CD14-positive monocyte (primary cell): ENCODE results near the gene CHN2. TPM values are rescaled to one million over a fixed set of nuclear protein-coding genes. Genes with fewer than 3 reads are reported as not detected.

Experiments
- DNase-seq, 3 donors: peaks; one replicate each; pipeline ENCODE4 v3.0.0-alpha.2; 2011 to 2022
- H2AFZ ChIP-seq: 2 replicates; pipeline ENCODE4 v1.6.0; 2012; ENCODE audit warnings: mild to moderate bottlenecking, low read depth, low read length, inconsistent platforms; ENCODE audit not compliant: insufficient read depth, poor library complexity, severe bottlenecking
- H3K27ac ChIP-seq, 2 donors: 1 replicate in 1 of 2; 2 replicates in 1 of 2; pipeline ENCODE4 v1.5.1; 2012 to 2013; ENCODE audit warnings: low read length in 2 of 2, control low read depth in 1 of 2, inconsistent platforms in 1 of 2, low read depth in 1 of 2, mild to moderate bottlenecking in 1 of 2
- H3K27me3 ChIP-seq, 2 donors: one replicate each; pipeline versions ENCODE4 v1.6.0 to v1.6.1; 2011 to 2013; ENCODE audit warnings: low read length in 2 of 2; ENCODE audit not compliant: control insufficient read depth in 2 of 2, insufficient read depth in 2 of 2
- H3K36me3 ChIP-seq, 2 donors: replicated peaks in 1 of 2; 1 replicate in 1 of 2; 2 replicates in 1 of 2; pipeline versions ENCODE4 v1.5.1 to v1.6.1; 2012 to 2013; ENCODE audit warnings: low read length in 2 of 2, control low read depth in 1 of 2, inconsistent platforms in 1 of 2, mild to moderate bottlenecking in 1 of 2; ENCODE audit not compliant: insufficient read depth in 2 of 2, control insufficient read depth in 1 of 2
- H3K4me1 ChIP-seq, 2 donors: 1 replicate in 1 of 2; 2 replicates in 1 of 2; pipeline versions ENCODE4 v1.5.1 to v1.6.1; 2012 to 2013; ENCODE audit warnings: low read length in 2 of 2, control low read depth in 1 of 2, inconsistent platforms in 1 of 2, mild to moderate bottlenecking in 1 of 2, moderate library complexity in 1 of 2; ENCODE audit not compliant: insufficient read depth in 2 of 2, control insufficient read depth in 1 of 2
- H3K4me2 ChIP-seq: replicated peaks from 2 replicates; pipeline ENCODE3; 2012; ENCODE audit warnings: low read length, moderate library complexity, mild to moderate bottlenecking; ENCODE audit not compliant: poor library complexity, severe bottlenecking; ENCODE audit errors: extremely low read depth
- H3K4me3 ChIP-seq, 3 experiments: fragments of 200-600 bp in 1 of 3; sonication (generic) in 1 of 3; replicated peaks in 1 of 3; 1 replicate in 2 of 3; 2 replicates in 1 of 3; pipeline ENCODE4 v1.5.1; 2011 to 2013; ENCODE audit warnings: low read length in 3 of 3, mild to moderate bottlenecking in 3 of 3, control low read depth in 2 of 3, low read depth in 2 of 3, inconsistent platforms in 1 of 3, moderate library complexity in 1 of 3
- H3K79me2 ChIP-seq: 2 replicates; pipeline ENCODE4 v1.6.0; 2012; ENCODE audit warnings: mild to moderate bottlenecking, control low read depth, inconsistent platforms, low read length, moderate library complexity; ENCODE audit not compliant: insufficient read depth
- H3K9ac ChIP-seq: 2 replicates; pipeline ENCODE4 v1.6.0; 2017; ENCODE audit warnings: low read length, mild to moderate bottlenecking; ENCODE audit not compliant: insufficient read depth, poor library complexity, severe bottlenecking
- H3K9me3 ChIP-seq, 2 donors: replicated peaks in 1 of 2; 1 replicate in 1 of 2; 2 replicates in 1 of 2; pipeline versions ENCODE4 v1.5.1 to v1.6.1; 2012 to 2013; ENCODE audit warnings: low read length in 2 of 2, control low read depth in 1 of 2; ENCODE audit not compliant: control insufficient read depth in 1 of 2, insufficient read depth in 1 of 2
- H4K20me1 ChIP-seq: 2 replicates; pipeline ENCODE4 v1.6.0; 2012; ENCODE audit warnings: mild to moderate bottlenecking, low read length, control low read depth, moderate library complexity; ENCODE audit not compliant: insufficient read depth
- H3K27ac Mint-ChIP-seq, 7 donors: one replicate each; pipeline ENCODE4 v1.8.0; 2020; ENCODE audit warnings: mild to moderate bottlenecking in 7 of 7, mixed read lengths in 7 of 7, moderate library complexity in 6 of 7, inconsistent platforms in 2 of 7
- H3K27me3 Mint-ChIP-seq, 3 donors: one replicate each; pipeline ENCODE4 v1.8.0; 2021 to 2022; ENCODE audit warnings: low read depth in 3 of 3, mild to moderate bottlenecking in 3 of 3, mixed read lengths in 3 of 3, moderate library complexity in 3 of 3, inconsistent platforms in 1 of 3
- H3K36me3 Mint-ChIP-seq, 2 donors: one replicate each; pipeline ENCODE4 v1.8.0; 2020; ENCODE audit warnings: mixed read lengths in 2 of 2, inconsistent platforms in 1 of 2, mild to moderate bottlenecking in 1 of 2
- H3K4me1 Mint-ChIP-seq: one replicate; pipeline ENCODE4 v1.8.0; 2020; ENCODE audit warnings: mild to moderate bottlenecking, mixed read lengths
- H3K4me3 Mint-ChIP-seq, 2 donors: one replicate each; pipeline ENCODE4 v1.8.0; 2020; ENCODE audit warnings: mild to moderate bottlenecking in 2 of 2, mixed read lengths in 2 of 2, moderate library complexity in 1 of 2
- H3K9me3 Mint-ChIP-seq, 7 donors: one replicate each; pipeline ENCODE4 v1.8.0; 2020 to 2022; ENCODE audit warnings: mixed read lengths in 7 of 7, mild to moderate bottlenecking in 6 of 7, moderate library complexity in 6 of 7, inconsistent platforms in 2 of 7
- WGBS: methylation state at CpG from one replicate; pipeline ENCODE4 v1.1.5; 2013; ENCODE audit warnings: missing lambda C conversion rate; ENCODE audit not compliant: insufficient coverage; 5-methylcytosine and 5-hydroxymethylcytosine counted together
- intact Hi-C, 2 donors: fragments of 100-400 bp; cut with micrococcal nuclease; formaldehyde crosslinking; loops; one replicate each; pipeline versions ENCODE4 v1.15.0 to v1.15.1; 2023
- polyA plus RNA-seq, 3 donors: library from polyadenylated mRNA; depleted of rRNA in 1 of 3; unstranded in 2 of 3; stranded (reverse) in 1 of 3; fragments of 300-500 nt in 2 of 3; fragments of >200 nt in 1 of 3; fragmentation: Illumina TruSeq in 2 of 3; gene quantifications; 1 replicate in 2 of 3; 2 replicates in 1 of 3; pipeline ENCODE4 v1.2.3, GENCODE V29; 2012 to 2021
- TF ChIP-seq, protein P1 (sequence below): fragments of 200-600 bp; IDR thresholded peaks from one replicate; pipeline ENCODE4 v1.8.0; 2022; ENCODE audit warnings: antibody characterized with exemption, mild to moderate bottlenecking

CHN2 gene
- polyA plus RNA-seq, 3 donors, result 26.6 to 66.5 (median 44.8) TPM

GRCh38 chr7:29275018-29275318 is 80.4 kb downstream of the CHN2 start:
- intact Hi-C loops, result no loop called here
- TF ChIP-seq, protein P1, sequence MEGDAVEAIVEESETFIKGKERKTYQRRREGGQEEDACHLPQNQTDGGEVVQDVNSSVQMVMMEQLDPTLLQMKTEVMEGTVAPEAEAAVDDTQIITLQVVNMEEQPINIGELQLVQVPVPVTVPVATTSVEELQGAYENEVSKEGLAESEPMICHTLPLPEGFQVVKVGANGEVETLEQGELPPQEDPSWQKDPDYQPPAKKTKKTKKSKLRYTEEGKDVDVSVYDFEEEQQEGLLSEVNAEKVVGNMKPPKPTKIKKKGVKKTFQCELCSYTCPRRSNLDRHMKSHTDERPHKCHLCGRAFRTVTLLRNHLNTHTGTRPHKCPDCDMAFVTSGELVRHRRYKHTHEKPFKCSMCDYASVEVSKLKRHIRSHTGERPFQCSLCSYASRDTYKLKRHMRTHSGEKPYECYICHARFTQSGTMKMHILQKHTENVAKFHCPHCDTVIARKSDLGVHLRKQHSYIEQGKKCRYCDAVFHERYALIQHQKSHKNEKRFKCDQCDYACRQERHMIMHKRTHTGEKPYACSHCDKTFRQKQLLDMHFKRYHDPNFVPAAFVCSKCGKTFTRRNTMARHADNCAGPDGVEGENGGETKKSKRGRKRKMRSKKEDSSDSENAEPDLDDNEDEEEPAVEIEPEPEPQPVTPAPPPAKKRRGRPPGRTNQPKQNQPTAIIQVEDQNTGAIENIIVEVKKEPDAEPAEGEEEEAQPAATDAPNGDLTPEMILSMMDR, result no peak
- H3K27me3 Mint-ChIP-seq, result peaks cover 0 to 2% (median 0%) of the 10 kb centered on the region in 3 donors
- Histone ChIP-seq H3K36me3 (peaks cover 7 to 9% of the 10 kb centered on the region in 2 donors), H4K20me1 (peaks cover 93% of the 10 kb centered on the region), H3K27me3 (no peaks in the 10 kb centered on the region), H2AFZ (no peak overlapping the region), H3K79me2 (peaks cover 6% of the 10 kb centered on the region), H3K9me3 (no peaks in the 10 kb centered on the region), H3K4me1 (peaks cover 29 to 33% of the 10 kb centered on the region in 2 donors), H3K4me3 (no peak overlapping the region), H3K4me2 (no peak overlapping the region), H3K9ac (no peak overlapping the region), H3K27ac (no peak overlapping the region)
- H3K4me1 Mint-ChIP-seq, result peaks cover 44% of the 10 kb centered on the region
- no peak overlapping the region for H3K4me3 Mint-ChIP-seq
- H3K36me3 Mint-ChIP-seq, result peaks cover 17 to 19% of the 10 kb centered on the region in 2 donors
- H3K9me3 Mint-ChIP-seq, result peaks cover 0 to 2% (median 0%) of the 10 kb centered on the region in 7 donors
- H3K27ac Mint-ChIP-seq, result no peak overlapping the region
- WGBS, result no CpG with 5 or more reads among the region's 2 CpGs
- no peak for DNase-seq

DNA sequence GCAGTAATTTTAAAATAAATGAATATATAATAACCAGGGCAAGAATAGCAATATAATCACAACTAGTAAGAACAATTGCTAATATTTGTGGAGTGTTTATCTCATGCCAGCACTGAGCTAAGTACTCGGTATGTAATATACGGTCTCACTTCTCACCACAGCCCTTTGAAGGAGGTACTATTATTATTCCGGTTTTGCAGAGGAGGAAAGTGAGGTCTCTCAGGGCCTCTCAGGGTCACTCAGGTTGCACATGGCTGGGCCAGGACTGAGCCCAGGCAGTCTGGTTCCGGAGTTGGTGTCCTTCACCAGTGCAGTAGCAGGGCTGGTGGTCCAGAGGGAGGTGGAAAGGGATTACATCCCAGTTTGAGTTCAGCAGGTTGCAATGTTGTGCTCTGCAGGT is 80.9 kb downstream of the CHN2 start:
- no peak for DNase-seq
- Histone ChIP-seq H3K4me2 (no peak overlapping the region), H4K20me1 (peaks cover 91% of the 10 kb centered on the region), H3K36me3 (peaks cover 7 to 9% of the 10 kb centered on the region in 2 donors), H3K4me3 (no peak overlapping the region), H3K27me3 (no peaks in the 10 kb centered on the region), H3K4me1 (peaks cover 29 to 31% of the 10 kb centered on the region in 2 donors), H3K79me2 (peaks cover 6% of the 10 kb centered on the region), H3K9me3 (no peaks in the 10 kb centered on the region), H3K9ac (no peak overlapping the region), H2AFZ (no peak overlapping the region), H3K27ac (no peak overlapping the region)
- H3K4me1 Mint-ChIP-seq, result peaks cover 41% of the 10 kb centered on the region
- H3K4me3 Mint-ChIP-seq, result no peak overlapping the region
- no peak overlapping the region for H3K27ac Mint-ChIP-seq
- intact Hi-C loops, result no loop called here
- TF ChIP-seq, protein P1, result no peak
- H3K27me3 Mint-ChIP-seq, result peaks cover 0 to 2% (median 0%) of the 10 kb centered on the region in 3 donors
- WGBS, result 95% methylated on average over 2 of the region's 4 CpGs
- H3K9me3 Mint-ChIP-seq, result peaks cover 0 to 2% (median 0%) of the 10 kb centered on the region in 7 donors
- peaks cover 17 to 19% of the 10 kb centered on the region in 2 donors for H3K36me3 Mint-ChIP-seq
